Activated T-helper 1 cell treated with anti-CD3 and anti-CD28 coated beads, Interleukin-2, amount 50 U/mL, for 16 hours (primary cell): ENCODE data around the gene LYST.
A peak's percentile ranks its signal among the peaks of the same experiment; 100 is the strongest.
"Not testable (repeated sequence)": the region's sequence is repeated elsewhere in the genome, so short reads cannot be mapped to it uniquely, and the experiment has no call there.

Experiments
- DNase-seq, 2 donors: peaks; one replicate each; pipeline ENCODE4 v3.0.0-alpha.2; 2020; ENCODE audit warnings: low read depth in 1 of 2, low spot score in 1 of 2

The LYST gene

GRCh38 chr1:235866205-235866912 lies at the start of gene LYST:
TSS of gene LYST (minus strand) at chr1:235866906. CDS start at chr1:235830417, 36,489 bp downstream.
- peak; percentile 20 to 31 for DNase-seq

GRCh38 chr1:235915489-235915888 lies 48.8 kb upstream of the LYST start:
- not testable (repeated sequence) for DNase-seq

GRCh38 chr1:235913311-235913710 lies 46.6 kb upstream of the LYST start:
- DNase-seq = no peak

GRCh38 chr1:235911876-235912275 lies 45.2 kb upstream of the LYST start:
- no peak for DNase-seq

GRCh38 chr1:235911300-235911662 lies 44.6 kb upstream of the LYST start:
- no peak for DNase-seq

- DNase-seq = peak in 1 of 2 donors; percentile 8
Measured at GRCh38 chr1:235910357-235911299, 43.9 kb upstream of the LYST start.

- DNase-seq = no peak
Measured at GRCh38 chr1:235908742-235909520, 42.2 kb upstream of the LYST start.

GRCh38 chr1:235907897-235908240 lies 41.2 kb upstream of the LYST start:
- no peak for DNase-seq

GRCh38 chr1:235907187-235907896 lies 40.6 kb upstream of the LYST start:
- DNase-seq = no peak

- DNase-seq = no peak
Measured at GRCh38 chr1:235906436-235906835, 39.7 kb upstream of the LYST start.

- not testable (repeated sequence) for DNase-seq
Measured at GRCh38 chr1:235903809-235904208, 37.1 kb upstream of the LYST start.

GRCh38 chr1:235902677-235903542 lies 36.2 kb upstream of the LYST start:
- DNase-seq = no peak

- no peak for DNase-seq
Measured at GRCh38 chr1:235901461-235901860, 34.8 kb upstream of the LYST start.

- DNase-seq = no peak
Measured at GRCh38 chr1:235898126-235898525, 31.4 kb upstream of the LYST start.

- DNase-seq = no peak
Measured at GRCh38 chr1:235893840-235894239, 27.1 kb upstream of the LYST start.

GRCh38 chr1:235892734-235893413 lies 26.2 kb upstream of the LYST start:
- no peak for DNase-seq

- DNase-seq = no peak
Measured at GRCh38 chr1:235892202-235892601, 25.5 kb upstream of the LYST start.

- peak in 1 of 2 donors; percentile 35 for DNase-seq
Measured at GRCh38 chr1:235888119-235888643, 21.5 kb upstream of the LYST start.

GRCh38 chr1:235887676-235888075 lies 21.0 kb upstream of the LYST start:
- DNase-seq = no peak
